Activated T-cell treated with anti-CD3 and anti-CD28 coated beads, Interleukin-2, amount 50 U/mL, for 24 hours (primary cell): Measurements from ENCODE around the gene PLN.

Source experiments
- DNase-seq: peaks from one replicate; pipeline ENCODE4 v3.0.0-alpha.2; 2020
- H3K27ac Mint-ChIP-seq: 2 replicates; pipeline ENCODE4 v1.8.0; 2020; ENCODE audit warnings: mild to moderate bottlenecking, mixed read lengths
- H3K27me3 Mint-ChIP-seq: 2 replicates; pipeline ENCODE4 v1.8.0; 2020; ENCODE audit warnings: mixed read lengths
- H3K36me3 Mint-ChIP-seq: 2 replicates; pipeline ENCODE4 v1.8.0; 2020; ENCODE audit warnings: low read depth, mixed read lengths
- H3K4me1 Mint-ChIP-seq: 2 replicates; pipeline ENCODE4 v1.8.0; 2020; ENCODE audit warnings: low read depth, mixed read lengths
- H3K4me3 Mint-ChIP-seq: 2 replicates; pipeline ENCODE4 v1.8.0; 2020; ENCODE audit warnings: mild to moderate bottlenecking, moderate library complexity, mixed read lengths
- H3K9me3 Mint-ChIP-seq: 2 replicates; pipeline ENCODE4 v1.8.0; 2020; ENCODE audit warnings: mixed read lengths

Gene PLN

GRCh38 chr6:118548136-118548535, at the start of gene PLN:
TSS of gene PLN (plus strand) at chr6:118548296. CDS start at chr6:118558922, 10,626 bp downstream.
- Mint-ChIP-seq H3K4me1 (peaks cover 72% of the 10 kb centered on the region), H3K4me3 (no peak within 1 kb of the TSS), H3K27me3 (no peaks in the 10 kb centered on the region), H3K36me3 (peaks cover 16% of the 10 kb centered on the region), H3K9me3 (no peaks in the 10 kb centered on the region), H3K27ac (peak within 1 kb of the TSS; percentile 51)
- no peak for DNase-seq

- Mint-ChIP-seq H3K27me3 (no peaks in the 10 kb centered on the region), H3K36me3 (peaks cover 81% of the 10 kb centered on the region), H3K4me3 (no peak overlapping the region), H3K27ac (no peak overlapping the region), H3K4me1 (peaks cover 15% of the 10 kb centered on the region), H3K9me3 (no peaks in the 10 kb centered on the region)
- DNase-seq, result no peak
These were observed 47.7 kb upstream of the PLN start for GRCh38 chr6:118500130-118501015.

GRCh38 chr6:118501099-118501498, 47.0 kb upstream of the PLN start:
- no peaks in the 10 kb centered on the region for H3K9me3 Mint-ChIP-seq
- H3K4me3 Mint-ChIP-seq, result no peak overlapping the region
- H3K27ac Mint-ChIP-seq, result no peak overlapping the region
- peaks cover 8% of the 10 kb centered on the region for H3K4me1 Mint-ChIP-seq
- H3K27me3 Mint-ChIP-seq, result no peaks in the 10 kb centered on the region
- H3K36me3 Mint-ChIP-seq, result peaks cover 79% of the 10 kb centered on the region
- DNase-seq, result no peak

GRCh38 chr6:118501765-118502164, 46.3 kb upstream of the PLN start:
- no peak for DNase-seq

GRCh38 chr6:118502169-118502568, 45.9 kb upstream of the PLN start:
- H3K4me3 Mint-ChIP-seq, result no peak overlapping the region
- peaks cover 74% of the 10 kb centered on the region for H3K36me3 Mint-ChIP-seq
- H3K4me1 Mint-ChIP-seq, result peaks cover 11% of the 10 kb centered on the region
- no peak for DNase-seq
- no peak overlapping the region for H3K27ac Mint-ChIP-seq
- no peaks in the 10 kb centered on the region for H3K9me3 Mint-ChIP-seq
- H3K27me3 Mint-ChIP-seq, result no peaks in the 10 kb centered on the region

More at GRCh38 chr6:118501765-118502164, 46.3 kb upstream of the PLN start:
- Mint-ChIP-seq H3K4me3 (no peak overlapping the region), H3K4me1 (peaks cover 7% of the 10 kb centered on the region), H3K27me3 (no peaks in the 10 kb centered on the region), H3K36me3 (peaks cover 78% of the 10 kb centered on the region), H3K9me3 (no peaks in the 10 kb centered on the region), H3K27ac (no peak overlapping the region)

GRCh38 chr6:118504611-118505010, 43.5 kb upstream of the PLN start:
- Mint-ChIP-seq H3K27me3 (no peaks in the 10 kb centered on the region), H3K9me3 (no peaks in the 10 kb centered on the region), H3K27ac (no peak overlapping the region), H3K4me1 (peaks cover 15% of the 10 kb centered on the region), H3K4me3 (no peak overlapping the region), H3K36me3 (peaks cover 62% of the 10 kb centered on the region)
- no peak for DNase-seq

- peaks cover 12% of the 10 kb centered on the region for H3K4me1 Mint-ChIP-seq
- no peaks in the 10 kb centered on the region for H3K9me3 Mint-ChIP-seq
- no peaks in the 10 kb centered on the region for H3K27me3 Mint-ChIP-seq
- H3K27ac Mint-ChIP-seq, result no peak overlapping the region
- peaks cover 59% of the 10 kb centered on the region for H3K36me3 Mint-ChIP-seq
- no peak for DNase-seq
- H3K4me3 Mint-ChIP-seq, result no peak overlapping the region
These were observed 42.4 kb upstream of the PLN start for GRCh38 chr6:118505656-118506055.

- H3K27ac Mint-ChIP-seq, result peak overlapping the region; percentile 9
- peaks cover 54% of the 10 kb centered on the region for H3K36me3 Mint-ChIP-seq
- H3K9me3 Mint-ChIP-seq, result no peaks in the 10 kb centered on the region
- peaks cover 12% of the 10 kb centered on the region for H3K4me1 Mint-ChIP-seq
- no peak overlapping the region for H3K4me3 Mint-ChIP-seq
- no peaks in the 10 kb centered on the region for H3K27me3 Mint-ChIP-seq
- no peak for DNase-seq
These were observed 41.9 kb upstream of the PLN start for GRCh38 chr6:118506071-118506638.

- Mint-ChIP-seq H3K4me3 (no peak overlapping the region), H3K27ac (no peak overlapping the region), H3K9me3 (no peaks in the 10 kb centered on the region), H3K36me3 (peaks cover 43% of the 10 kb centered on the region), H3K4me1 (peaks cover 19% of the 10 kb centered on the region), H3K27me3 (no peaks in the 10 kb centered on the region)
- DNase-seq, result no peak
These were observed 40.5 kb upstream of the PLN start for GRCh38 chr6:118507636-118508035.

GRCh38 chr6:118509009-118509617, 39.0 kb upstream of the PLN start:
- Mint-ChIP-seq H3K27me3 (no peaks in the 10 kb centered on the region), H3K4me3 (no peak overlapping the region), H3K4me1 (peaks cover 28% of the 10 kb centered on the region), H3K36me3 (peaks cover 34% of the 10 kb centered on the region), H3K9me3 (no peaks in the 10 kb centered on the region), H3K27ac (no peak overlapping the region)
- no peak for DNase-seq

GRCh38 chr6:118511930-118512715, 36.0 kb upstream of the PLN start:
- DNase-seq, result no peak
- Mint-ChIP-seq H3K27me3 (no peaks in the 10 kb centered on the region), H3K4me1 (peaks cover 40% of the 10 kb centered on the region), H3K9me3 (no peaks in the 10 kb centered on the region), H3K4me3 (no peak overlapping the region), H3K36me3 (peaks cover 30% of the 10 kb centered on the region), H3K27ac (no peak overlapping the region)

- H3K4me1 Mint-ChIP-seq, result peaks cover 46% of the 10 kb centered on the region
- H3K4me3 Mint-ChIP-seq, result no peak overlapping the region
- H3K9me3 Mint-ChIP-seq, result peaks cover 4% of the 10 kb centered on the region
- no peak for DNase-seq
- H3K36me3 Mint-ChIP-seq, result peaks cover 54% of the 10 kb centered on the region
- no peak overlapping the region for H3K27ac Mint-ChIP-seq
- no peaks in the 10 kb centered on the region for H3K27me3 Mint-ChIP-seq
These were observed 33.4 kb upstream of the PLN start for GRCh38 chr6:118514689-118515088.

GRCh38 chr6:118522422-118522821, 25.7 kb upstream of the PLN start:
- H3K36me3 Mint-ChIP-seq, result peaks cover 63% of the 10 kb centered on the region
- no peak overlapping the region for H3K27ac Mint-ChIP-seq

GRCh38 chr6:118523216-118523615, 24.9 kb upstream of the PLN start:
- H3K4me3 Mint-ChIP-seq, result no peak overlapping the region
- peak overlapping the region; percentile 2 for H3K27ac Mint-ChIP-seq
- DNase-seq, result no peak
- peaks cover 59% of the 10 kb centered on the region for H3K36me3 Mint-ChIP-seq
- H3K4me1 Mint-ChIP-seq, result peaks cover 43% of the 10 kb centered on the region
- no peaks in the 10 kb centered on the region for H3K27me3 Mint-ChIP-seq
- peaks cover 4% of the 10 kb centered on the region for H3K9me3 Mint-ChIP-seq

More at GRCh38 chr6:118522422-118522821, 25.7 kb upstream of the PLN start:
- Mint-ChIP-seq H3K27me3 (no peaks in the 10 kb centered on the region), H3K9me3 (peaks cover 4% of the 10 kb centered on the region), H3K4me1 (peaks cover 44% of the 10 kb centered on the region), H3K4me3 (no peak overlapping the region)
- DNase-seq, result no peak
